ENCODE results near the gene CSRP1. TPM values are rescaled to one million over a fixed set of nuclear protein-coding genes. Genes with fewer than 3 reads are reported as not detected.
A peak's percentile ranks its signal among the peaks of the same experiment; 100 is the strongest.

Gene CSRP1
- polyA plus RNA-seq, 6 donors from 2014 or later: 25.4 to 35.4 (median 27.8) TPM

DNA sequence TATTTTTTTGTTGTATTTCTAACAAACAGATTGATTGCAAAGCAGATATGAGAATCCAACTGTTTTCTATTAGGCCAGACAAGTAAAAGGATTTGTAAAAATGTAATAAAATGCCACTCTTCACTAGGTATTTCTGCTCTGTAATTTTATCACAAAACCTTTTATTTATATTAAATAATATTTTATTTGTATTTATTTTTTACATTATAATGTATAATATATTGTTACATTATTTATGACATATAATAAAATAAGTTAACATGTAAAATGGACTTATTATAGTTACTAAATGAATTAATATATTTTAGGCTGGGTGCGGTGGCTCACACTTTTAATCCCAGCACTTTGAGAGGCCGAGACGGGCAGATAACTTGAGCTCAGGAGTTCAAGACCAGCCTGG, 72.7 kb downstream of the CSRP1 start:
- H3K27me3 Mint-ChIP-seq: peaks cover 6 to 46% (median 39%) of the 10 kb centered on the region in 3 donors
- ATAC-seq (ENCODE audit: low read depth in 2 of 2) (no peak), DNase-seq (no peak)
- peaks cover 6 to 7% (median 6%) of the 10 kb centered on the region in 3 donors for H3K4me1 Mint-ChIP-seq
- no peak overlapping the region for H3K27ac Mint-ChIP-seq
- H3K4me3 Mint-ChIP-seq: peak overlapping the region in 1 of 8 donors; percentile 25
- H3K36me3 Mint-ChIP-seq: no peaks in the 10 kb centered on the region
- H3K9me3 Mint-ChIP-seq: peaks cover 0 to 4% (median 0%) of the 10 kb centered on the region in 7 donors

DNA sequence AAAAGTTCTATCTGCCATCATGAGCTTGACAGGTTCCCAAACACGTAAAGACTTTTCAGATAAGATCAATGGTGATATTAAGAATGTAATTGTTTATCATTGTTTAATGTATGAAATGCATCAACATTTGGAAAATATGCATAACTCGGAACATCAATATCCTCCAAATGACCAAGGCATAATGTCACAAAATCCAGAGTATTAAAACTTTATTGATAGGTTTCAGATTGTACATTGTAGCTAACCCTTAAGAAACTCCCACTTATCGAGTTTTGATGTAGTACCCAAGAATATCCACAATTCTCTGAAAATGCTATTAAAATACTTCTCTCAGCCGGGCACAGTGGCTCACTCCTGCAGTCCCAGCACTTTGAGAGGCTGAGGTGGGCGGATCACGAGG, 73.3 kb downstream of the CSRP1 start:
- no peak overlapping the region for H3K27ac Mint-ChIP-seq
- H3K27me3 Mint-ChIP-seq: peaks cover 6 to 45% (median 38%) of the 10 kb centered on the region in 3 donors
- no peaks in the 10 kb centered on the region for H3K36me3 Mint-ChIP-seq
- peaks cover 6 to 7% (median 6%) of the 10 kb centered on the region in 3 donors for H3K4me1 Mint-ChIP-seq
- peaks cover 0 to 4% (median 0%) of the 10 kb centered on the region in 7 donors for H3K9me3 Mint-ChIP-seq
- ATAC-seq (ENCODE audit: low read depth in 2 of 2) (no peak), DNase-seq (no peak)
- no peak overlapping the region for H3K4me3 Mint-ChIP-seq

Other genes starting within 250 kb of the CSRP1 start
- not detected for gene PKP1, start 223.6 kb downstream of the CSRP1 start, polyA plus RNA-seq (ENCODE audit: low read depth in 6 of 6)
- gene TNNT2, start 129.4 kb downstream of the CSRP1 start, polyA plus RNA-seq (ENCODE audit: low read depth in 6 of 6): not detected
- gene LAD1, start 107.8 kb downstream of the CSRP1 start, polyA plus RNA-seq (ENCODE audit: low read depth in 6 of 6): not detected
- gene TNNI1, start 85.4 kb downstream of the CSRP1 start, polyA plus RNA-seq (ENCODE audit: low read depth in 6 of 6): not detected
- 1 to 10 TPM in 1 of 6 donors, not detected in 5; 1.1 TPM for gene PHLDA3, start 37.9 kb downstream of the CSRP1 start, polyA plus RNA-seq (ENCODE audit: low read depth in 6 of 6)
- 1 to 10 TPM in 3 of 6 donors, under 1 TPM in 3; 0.15 to 3.1 (median 1.0) TPM for gene NAV1, start 32.0 kb upstream of the CSRP1 start, polyA plus RNA-seq (ENCODE audit: low read depth in 6 of 6)

Measured in naive B cell (primary cell).